Endothelial cell of hepatic sinusoid (primary cell): ENCODE measurements around the gene TSBP1.
"Not testable (repeated sequence)": the region's sequence is repeated elsewhere in the genome, so short reads cannot be mapped to it uniquely, and the experiment has no call there.

Experiments
- in situ Hi-C: cut with HindIII; loops from 2 replicates; pipeline ENCODE4 v1.10.0; 2017; ENCODE audit warnings: low sequenced_read_pairs

Gene TSBP1

GRCh38 chr6:32375739-32376529 lies 4.2 kb upstream of the TSBP1 start:
- in situ Hi-C loops: no loop called here

- in situ Hi-C loops: loop anchor here (5.0 kb wide), 1 partner anchor 94 kb away; no protein-coding TSS in a partner anchor
These were observed 474 bp downstream of the TSBP1 start for GRCh38 chr6:32371229-32371628.

GRCh38 chr6:32370505-32370904 lies 1.2 kb downstream of the TSBP1 start:
- in situ Hi-C loops: loop anchor here (5.0 kb wide), 1 partner anchor 93 kb away; no protein-coding TSS in a partner anchor

- in situ Hi-C loops: loop anchor here (5.0 kb wide), 1 partner anchor 92 kb away; no protein-coding TSS in a partner anchor
These were observed 2.0 kb downstream of the TSBP1 start for GRCh38 chr6:32369660-32370059.

GRCh38 chr6:32367644-32368043 lies 4.1 kb downstream of the TSBP1 start:
- in situ Hi-C loops: no loop called here

- in situ Hi-C loops: not testable (repeated sequence)
These were observed 12.5 kb downstream of the TSBP1 start for GRCh38 chr6:32359225-32359624.

- in situ Hi-C loops: not testable (repeated sequence)
These were observed 13.2 kb downstream of the TSBP1 start for GRCh38 chr6:32358548-32358947.

GRCh38 chr6:32355018-32355417 lies 16.7 kb downstream of the TSBP1 start:
- in situ Hi-C loops: no loop called here

- in situ Hi-C loops: no loop called here
These were observed 18.4 kb downstream of the TSBP1 start for GRCh38 chr6:32353348-32353747.

- in situ Hi-C loops: no loop called here
These were observed 31.5 kb downstream of the TSBP1 start for GRCh38 chr6:32340242-32340641.

GRCh38 chr6:32337186-32337805 lies 34.4 kb downstream of the TSBP1 start:
- in situ Hi-C loops: no loop called here

GRCh38 chr6:32332433-32332832 lies 39.3 kb downstream of the TSBP1 start:
- in situ Hi-C loops: no loop called here

GRCh38 chr6:32329141-32329540 lies 42.6 kb downstream of the TSBP1 start:
- in situ Hi-C loops: loop anchor here (10.0 kb wide), 1 partner anchor 66 kb away; no protein-coding TSS in a partner anchor

GRCh38 chr6:32327103-32327502 lies 44.6 kb downstream of the TSBP1 start:
- in situ Hi-C loops: loop anchor here (10.0 kb wide), 1 partner anchor 68 kb away; no protein-coding TSS in a partner anchor

- in situ Hi-C loops: no loop called here
These were observed 53.2 kb downstream of the TSBP1 start for GRCh38 chr6:32318501-32318900.

GRCh38 chr6:32317541-32317940 lies 54.2 kb downstream of the TSBP1 start:
- in situ Hi-C loops: no loop called here

GRCh38 chr6:32313964-32314363 lies 57.7 kb downstream of the TSBP1 start:
- in situ Hi-C loops: no loop called here

GRCh38 chr6:32298632-32299336 lies 72.9 kb downstream of the TSBP1 start:
- in situ Hi-C loops: no loop called here

- in situ Hi-C loops: not testable (repeated sequence)
These were observed 76.7 kb downstream of the TSBP1 start for GRCh38 chr6:32294980-32295379.

GRCh38 chr6:32294566-32294965 lies 77.1 kb downstream of the TSBP1 start:
- in situ Hi-C loops: no loop called here

- in situ Hi-C loops: no loop called here
These were observed 78.0 kb downstream of the TSBP1 start for GRCh38 chr6:32293695-32294094.
